ENCODE measurements around the gene CABLES2.

The CABLES2 gene

GRCh38 chr20:62446481-62446880, 39.4 kb upstream of the CABLES2 start:
- Histone ChIP-seq H3K4me1 (no peaks in the 10 kb centered on the region), H3K9me3 (no peaks in the 10 kb centered on the region), H3K4me3 (no peak overlapping the region), H3K27me3 (ENCODE audit: low read depth) (peaks cover 52% of the 10 kb centered on the region), H3K36me3 (replicated peaks) (no peaks in the 10 kb centered on the region)
- DNase-seq (ENCODE audit: low spot score in 2 of 2), result no peak
- in situ Hi-C loops (cut with MboI; ENCODE audit: low sequenced_read_pairs), result no loop called here

GRCh38 chr20:62445553-62446340, 38.7 kb upstream of the CABLES2 start:
- no peaks in the 10 kb centered on the region for H3K4me1 ChIP-seq
- H3K36me3 ChIP-seq (replicated peaks), result no peaks in the 10 kb centered on the region
- no peaks in the 10 kb centered on the region for H3K9me3 ChIP-seq
- H3K27me3 ChIP-seq (ENCODE audit: low read depth), result peaks cover 59% of the 10 kb centered on the region
- in situ Hi-C loops (cut with MboI; ENCODE audit: low sequenced_read_pairs), result no loop called here
- no peak for DNase-seq (ENCODE audit: low spot score in 2 of 2)
- H3K4me3 ChIP-seq, result no peak overlapping the region

- peaks cover 59% of the 10 kb centered on the region for H3K27me3 ChIP-seq (ENCODE audit: low read depth)
- no peaks in the 10 kb centered on the region for H3K9me3 ChIP-seq
- DNase-seq (ENCODE audit: low spot score in 2 of 2), result no peak
- no peak overlapping the region for H3K4me3 ChIP-seq
- H3K36me3 ChIP-seq (replicated peaks), result no peaks in the 10 kb centered on the region
- H3K4me1 ChIP-seq, result no peaks in the 10 kb centered on the region
- in situ Hi-C loops (cut with MboI; ENCODE audit: low sequenced_read_pairs), result no loop called here
Observed at GRCh38 chr20:62444286-62444685, 37.2 kb upstream of the CABLES2 start.

DNA sequence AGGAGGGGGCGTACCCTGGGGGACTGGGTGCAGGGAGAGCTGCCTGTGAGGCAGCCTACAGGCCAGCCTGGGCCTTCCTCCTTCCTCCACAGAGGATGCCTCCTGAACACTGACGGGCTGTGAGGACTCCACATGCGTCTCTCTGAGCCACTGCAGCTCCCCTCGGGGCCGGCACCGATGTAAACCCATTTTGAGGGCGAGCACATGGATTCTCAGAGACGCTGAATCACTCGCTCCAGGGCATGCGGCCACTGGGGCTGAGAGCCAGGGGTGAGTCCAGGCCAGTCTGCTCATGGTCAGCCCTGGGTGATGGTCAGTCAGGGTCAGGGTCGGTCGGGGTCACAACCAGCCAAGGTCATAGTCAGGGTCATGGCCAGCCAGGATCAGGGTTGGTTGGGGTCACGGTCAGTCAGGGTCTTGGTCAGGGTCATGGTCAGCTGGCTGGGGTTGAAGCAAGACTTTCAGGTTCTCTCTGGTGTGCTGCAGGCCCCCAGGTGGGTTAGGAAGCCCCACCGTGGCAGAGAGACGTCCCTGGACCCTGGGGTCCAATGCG, 35.0 kb upstream of the CABLES2 start:
- no peak overlapping the region for H3K4me3 ChIP-seq
- in situ Hi-C loops (cut with MboI; ENCODE audit: low sequenced_read_pairs), result no loop called here
- H3K27me3 ChIP-seq (ENCODE audit: low read depth), result peaks cover 56% of the 10 kb centered on the region

GRCh38 chr20:62439218-62439617, 32.1 kb upstream of the CABLES2 start:
- peaks cover 67% of the 10 kb centered on the region for H3K27me3 ChIP-seq (ENCODE audit: low read depth)
- in situ Hi-C loops (cut with MboI; ENCODE audit: low sequenced_read_pairs), result no loop called here
- no peaks in the 10 kb centered on the region for H3K4me1 ChIP-seq
- H3K9me3 ChIP-seq, result no peaks in the 10 kb centered on the region
- H3K36me3 ChIP-seq (replicated peaks), result no peaks in the 10 kb centered on the region
- DNase-seq (ENCODE audit: low spot score in 2 of 2), result no peak
- H3K4me3 ChIP-seq, result no peak overlapping the region

More for the DNA sequence above, 35.0 kb upstream of the CABLES2 start:
- DNase-seq (ENCODE audit: low spot score in 2 of 2), result no peak
- Histone ChIP-seq H3K9me3 (no peaks in the 10 kb centered on the region), H3K4me1 (no peaks in the 10 kb centered on the region), H3K36me3 (replicated peaks) (no peaks in the 10 kb centered on the region)

DNA sequence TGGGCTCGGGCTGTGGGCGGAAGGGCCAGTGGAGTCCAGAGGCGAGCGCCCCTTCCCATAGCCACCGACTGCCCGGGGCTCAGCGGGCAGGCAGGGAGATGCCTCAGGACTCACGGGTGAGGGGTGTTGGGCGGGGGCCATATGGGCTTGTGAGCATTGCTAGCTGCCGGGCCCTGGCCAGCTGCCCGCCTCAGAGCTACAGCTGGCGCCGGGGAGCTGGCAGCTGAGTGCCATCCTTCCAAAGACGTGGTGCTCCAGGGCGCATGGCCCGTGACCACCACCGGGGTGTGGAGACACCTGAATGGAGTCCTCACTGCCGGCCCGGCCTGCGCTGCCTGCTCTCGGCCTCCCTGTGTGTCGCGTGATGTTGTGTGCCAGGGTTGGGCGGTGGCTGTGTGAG, 30.8 kb upstream of the CABLES2 start:
- H3K36me3 ChIP-seq (replicated peaks), result no peaks in the 10 kb centered on the region
- H3K27me3 ChIP-seq (ENCODE audit: low read depth), result peaks cover 56% of the 10 kb centered on the region
- in situ Hi-C loops (cut with MboI; ENCODE audit: low sequenced_read_pairs), result no loop called here
- H3K4me3 ChIP-seq, result no peak overlapping the region
- H3K4me1 ChIP-seq, result no peaks in the 10 kb centered on the region
- DNase-seq (ENCODE audit: low spot score in 2 of 2), result no peak
- H3K9me3 ChIP-seq, result no peaks in the 10 kb centered on the region

GRCh38 chr20:62437496-62437895, 30.4 kb upstream of the CABLES2 start:
- no peak overlapping the region for H3K4me3 ChIP-seq
- peaks cover 51% of the 10 kb centered on the region for H3K27me3 ChIP-seq (ENCODE audit: low read depth)
- no peaks in the 10 kb centered on the region for H3K9me3 ChIP-seq
- DNase-seq (ENCODE audit: low spot score in 2 of 2), result no peak
- no peaks in the 10 kb centered on the region for H3K36me3 ChIP-seq (replicated peaks)
- in situ Hi-C loops (cut with MboI; ENCODE audit: low sequenced_read_pairs), result no loop called here
- H3K4me1 ChIP-seq, result no peaks in the 10 kb centered on the region

DNA sequence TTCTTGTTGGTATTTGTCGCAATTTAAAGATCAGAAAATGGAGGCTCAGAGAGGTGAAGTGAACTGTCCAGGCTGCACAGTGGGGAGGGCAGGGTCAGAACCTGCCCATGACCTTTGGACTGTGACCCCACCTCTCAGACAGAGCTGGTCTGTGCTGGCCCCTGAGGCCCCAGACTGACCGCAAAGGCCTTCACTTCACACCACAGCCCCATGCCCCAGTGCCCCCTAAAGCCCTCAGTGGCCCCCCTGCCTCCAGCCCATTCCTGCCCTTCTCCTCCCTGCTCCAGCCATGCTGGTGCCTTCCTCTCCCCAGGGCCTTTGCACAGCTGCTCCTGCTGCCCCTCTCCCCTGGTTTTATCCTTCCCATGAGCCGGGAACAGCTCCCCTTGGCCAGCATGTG, 29.6 kb upstream of the CABLES2 start:
- H3K36me3 ChIP-seq (replicated peaks), result no peaks in the 10 kb centered on the region
- H3K4me1 ChIP-seq, result no peaks in the 10 kb centered on the region
- in situ Hi-C loops (cut with MboI; ENCODE audit: low sequenced_read_pairs), result no loop called here
- H3K27me3 ChIP-seq (ENCODE audit: low read depth), result peaks cover 43% of the 10 kb centered on the region
- H3K9me3 ChIP-seq, result no peaks in the 10 kb centered on the region
- H3K4me3 ChIP-seq, result no peak overlapping the region
- no peak for DNase-seq (ENCODE audit: low spot score in 2 of 2)

- Histone ChIP-seq H3K9me3 (no peaks in the 10 kb centered on the region), H3K27me3 (ENCODE audit: low read depth) (peaks cover 24% of the 10 kb centered on the region), H3K4me1 (no peaks in the 10 kb centered on the region), H3K4me3 (no peak overlapping the region), H3K36me3 (replicated peaks) (no peaks in the 10 kb centered on the region)
- no peak for DNase-seq (ENCODE audit: low spot score in 2 of 2)
- in situ Hi-C loops (cut with MboI; ENCODE audit: low sequenced_read_pairs), result no loop called here
Observed at GRCh38 chr20:62433658-62434497, 26.8 kb upstream of the CABLES2 start.

GRCh38 chr20:62430866-62431447, 23.9 kb upstream of the CABLES2 start:
- no peaks in the 10 kb centered on the region for H3K4me1 ChIP-seq
- no peak overlapping the region for H3K4me3 ChIP-seq
- in situ Hi-C loops (cut with MboI; ENCODE audit: low sequenced_read_pairs), result no loop called here
- DNase-seq (ENCODE audit: low spot score in 2 of 2), result no peak
- H3K9me3 ChIP-seq, result no peaks in the 10 kb centered on the region
- no peaks in the 10 kb centered on the region for H3K36me3 ChIP-seq (replicated peaks)
- H3K27me3 ChIP-seq (ENCODE audit: low read depth), result peaks cover 10% of the 10 kb centered on the region; the same call in 1 of the 2 replicates

DNA sequence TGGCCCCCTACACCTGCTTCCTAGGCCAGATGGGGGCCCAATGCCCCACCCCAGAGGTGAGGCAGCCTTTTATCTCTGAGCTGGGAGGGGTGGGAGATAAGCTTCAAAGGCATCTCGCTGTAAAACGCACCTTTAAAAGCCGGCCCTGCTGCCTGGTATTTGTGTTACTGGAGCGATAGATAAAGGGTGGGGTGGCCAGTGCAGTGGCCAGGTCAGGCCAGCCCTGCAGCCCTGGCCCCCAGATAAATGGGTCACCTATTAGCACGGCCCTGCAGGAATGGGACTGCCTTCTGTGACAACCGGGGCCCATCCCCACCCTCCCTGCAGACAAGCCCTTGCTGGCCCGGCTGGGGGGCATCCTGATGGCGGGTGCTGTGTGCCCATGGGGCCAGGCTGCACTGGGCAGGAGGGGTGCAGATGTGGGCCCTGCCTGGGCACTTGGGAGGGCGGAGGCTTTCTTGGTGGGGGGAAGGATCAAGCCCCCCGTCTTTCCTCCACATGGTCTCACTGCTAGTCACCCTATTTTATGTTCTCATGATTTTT, 23.3 kb upstream of the CABLES2 start:
- in situ Hi-C loops (cut with MboI; ENCODE audit: low sequenced_read_pairs), result no loop called here
- no peak for DNase-seq (ENCODE audit: low spot score in 2 of 2)
- H3K4me1 ChIP-seq, result no peaks in the 10 kb centered on the region

GRCh38 chr20:62429455-62430310, 22.6 kb upstream of the CABLES2 start:
- Histone ChIP-seq H3K4me1 (no peaks in the 10 kb centered on the region), H3K9me3 (no peaks in the 10 kb centered on the region), H3K27me3 (ENCODE audit: low read depth) (no peaks in the 10 kb centered on the region), H3K36me3 (replicated peaks) (no peaks in the 10 kb centered on the region), H3K4me3 (no peak overlapping the region)
- in situ Hi-C loops (cut with MboI; ENCODE audit: low sequenced_read_pairs), result no loop called here
- no peak for DNase-seq (ENCODE audit: low spot score in 2 of 2)

More for the DNA sequence above, 23.3 kb upstream of the CABLES2 start:
- Histone ChIP-seq H3K4me3 (no peak overlapping the region), H3K27me3 (ENCODE audit: low read depth) (peaks cover 4% of the 10 kb centered on the region; the same call in 1 of the 2 replicates), H3K9me3 (no peaks in the 10 kb centered on the region), H3K36me3 (replicated peaks) (no peaks in the 10 kb centered on the region)

Data from HAP-1 (cell line).